CD14-positive monocyte (primary cell): ENCODE data around the gene MBD5. TPM values are rescaled to one million over a fixed set of nuclear protein-coding genes. Genes with fewer than 3 reads are reported as not detected.

Source experiments
- DNase-seq, 3 donors: peaks; one replicate each; pipeline ENCODE4 v3.0.0-alpha.2; 2011 to 2022
- H2AFZ ChIP-seq: 2 replicates; pipeline ENCODE4 v1.6.0; 2012; ENCODE audit warnings: mild to moderate bottlenecking, low read depth, low read length, inconsistent platforms; ENCODE audit not compliant: insufficient read depth, poor library complexity, severe bottlenecking
- H3K27ac ChIP-seq, 2 donors: 1 replicate in 1 of 2; 2 replicates in 1 of 2; pipeline ENCODE4 v1.5.1; 2012 to 2013; ENCODE audit warnings: low read length in 2 of 2, control low read depth in 1 of 2, inconsistent platforms in 1 of 2, low read depth in 1 of 2, mild to moderate bottlenecking in 1 of 2
- H3K27me3 ChIP-seq, 2 donors: one replicate each; pipeline versions ENCODE4 v1.6.0 to v1.6.1; 2011 to 2013; ENCODE audit warnings: low read length in 2 of 2; ENCODE audit not compliant: control insufficient read depth in 2 of 2, insufficient read depth in 2 of 2
- H3K36me3 ChIP-seq, 2 donors: replicated peaks in 1 of 2; 1 replicate in 1 of 2; 2 replicates in 1 of 2; pipeline versions ENCODE4 v1.5.1 to v1.6.1; 2012 to 2013; ENCODE audit warnings: low read length in 2 of 2, control low read depth in 1 of 2, inconsistent platforms in 1 of 2, mild to moderate bottlenecking in 1 of 2; ENCODE audit not compliant: insufficient read depth in 2 of 2, control insufficient read depth in 1 of 2
- H3K4me1 ChIP-seq, 2 donors: 1 replicate in 1 of 2; 2 replicates in 1 of 2; pipeline versions ENCODE4 v1.5.1 to v1.6.1; 2012 to 2013; ENCODE audit warnings: low read length in 2 of 2, control low read depth in 1 of 2, inconsistent platforms in 1 of 2, mild to moderate bottlenecking in 1 of 2, moderate library complexity in 1 of 2; ENCODE audit not compliant: insufficient read depth in 2 of 2, control insufficient read depth in 1 of 2
- H3K4me2 ChIP-seq: replicated peaks from 2 replicates; pipeline ENCODE3; 2012; ENCODE audit warnings: low read length, moderate library complexity, mild to moderate bottlenecking; ENCODE audit not compliant: poor library complexity, severe bottlenecking; ENCODE audit errors: extremely low read depth
- H3K4me3 ChIP-seq, 3 experiments: fragments of 200-600 bp in 1 of 3; sonication (generic) in 1 of 3; replicated peaks in 1 of 3; 1 replicate in 2 of 3; 2 replicates in 1 of 3; pipeline ENCODE4 v1.5.1; 2011 to 2013; ENCODE audit warnings: low read length in 3 of 3, mild to moderate bottlenecking in 3 of 3, control low read depth in 2 of 3, low read depth in 2 of 3, inconsistent platforms in 1 of 3, moderate library complexity in 1 of 3
- H3K79me2 ChIP-seq: 2 replicates; pipeline ENCODE4 v1.6.0; 2012; ENCODE audit warnings: mild to moderate bottlenecking, control low read depth, inconsistent platforms, low read length, moderate library complexity; ENCODE audit not compliant: insufficient read depth
- H3K9ac ChIP-seq: 2 replicates; pipeline ENCODE4 v1.6.0; 2017; ENCODE audit warnings: low read length, mild to moderate bottlenecking; ENCODE audit not compliant: insufficient read depth, poor library complexity, severe bottlenecking
- H3K9me3 ChIP-seq, 2 donors: replicated peaks in 1 of 2; 1 replicate in 1 of 2; 2 replicates in 1 of 2; pipeline versions ENCODE4 v1.5.1 to v1.6.1; 2012 to 2013; ENCODE audit warnings: low read length in 2 of 2, control low read depth in 1 of 2; ENCODE audit not compliant: control insufficient read depth in 1 of 2, insufficient read depth in 1 of 2
- H4K20me1 ChIP-seq: 2 replicates; pipeline ENCODE4 v1.6.0; 2012; ENCODE audit warnings: mild to moderate bottlenecking, low read length, control low read depth, moderate library complexity; ENCODE audit not compliant: insufficient read depth
- H3K27ac Mint-ChIP-seq, 7 donors: one replicate each; pipeline ENCODE4 v1.8.0; 2020; ENCODE audit warnings: mild to moderate bottlenecking in 7 of 7, mixed read lengths in 7 of 7, moderate library complexity in 6 of 7, inconsistent platforms in 2 of 7
- H3K27me3 Mint-ChIP-seq, 3 donors: one replicate each; pipeline ENCODE4 v1.8.0; 2021 to 2022; ENCODE audit warnings: low read depth in 3 of 3, mild to moderate bottlenecking in 3 of 3, mixed read lengths in 3 of 3, moderate library complexity in 3 of 3, inconsistent platforms in 1 of 3
- H3K36me3 Mint-ChIP-seq, 2 donors: one replicate each; pipeline ENCODE4 v1.8.0; 2020; ENCODE audit warnings: mixed read lengths in 2 of 2, inconsistent platforms in 1 of 2, mild to moderate bottlenecking in 1 of 2
- H3K4me1 Mint-ChIP-seq: one replicate; pipeline ENCODE4 v1.8.0; 2020; ENCODE audit warnings: mild to moderate bottlenecking, mixed read lengths
- H3K4me3 Mint-ChIP-seq, 2 donors: one replicate each; pipeline ENCODE4 v1.8.0; 2020; ENCODE audit warnings: mild to moderate bottlenecking in 2 of 2, mixed read lengths in 2 of 2, moderate library complexity in 1 of 2
- H3K9me3 Mint-ChIP-seq, 7 donors: one replicate each; pipeline ENCODE4 v1.8.0; 2020 to 2022; ENCODE audit warnings: mixed read lengths in 7 of 7, mild to moderate bottlenecking in 6 of 7, moderate library complexity in 6 of 7, inconsistent platforms in 2 of 7
- CTCF ChIP-seq: fragments of 200-600 bp; IDR thresholded peaks from one replicate; pipeline ENCODE4 v1.8.0; 2022; ENCODE audit warnings: antibody characterized with exemption, mild to moderate bottlenecking
- WGBS: methylation state at CpG from one replicate; pipeline ENCODE4 v1.1.5; 2013; ENCODE audit warnings: missing lambda C conversion rate; ENCODE audit not compliant: insufficient coverage; 5-methylcytosine and 5-hydroxymethylcytosine counted together
- intact Hi-C, 2 donors: fragments of 100-400 bp; cut with micrococcal nuclease; formaldehyde crosslinking; loops; one replicate each; pipeline versions ENCODE4 v1.15.0 to v1.15.1; 2023
- polyA plus RNA-seq, 3 donors: library from polyadenylated mRNA; depleted of rRNA in 1 of 3; unstranded in 2 of 3; stranded (reverse) in 1 of 3; fragments of 300-500 nt in 2 of 3; fragments of >200 nt in 1 of 3; fragmentation: Illumina TruSeq in 2 of 3; gene quantifications; 1 replicate in 2 of 3; 2 replicates in 1 of 3; pipeline ENCODE4 v1.2.3, GENCODE V29; 2012 to 2021

MBD5 gene
- polyA plus RNA-seq, 3 donors: 2.3 to 5.7 (median 3.5) TPM

- H4K20me1 ChIP-seq: peaks cover 36% of the 10 kb centered on the region
- peaks cover 6% of the 10 kb centered on the region for H3K4me1 Mint-ChIP-seq
- peaks cover 4 to 16% of the 10 kb centered on the region in 2 donors for H3K36me3 ChIP-seq
- peaks cover 0 to 4% of the 10 kb centered on the region in 2 donors for H3K9me3 ChIP-seq
- no peak overlapping the region for H2AFZ ChIP-seq
- H3K27me3 ChIP-seq: no peaks in the 10 kb centered on the region
- TF ChIP-seq CTCF: no peak
- H3K4me3 Mint-ChIP-seq: no peak overlapping the region
- peaks cover 0 to 13% (median 5%) of the 10 kb centered on the region in 7 donors for H3K9me3 Mint-ChIP-seq
- no peak overlapping the region for H3K9ac ChIP-seq
- no peak for DNase-seq
- H3K36me3 Mint-ChIP-seq: peaks cover 17 to 24% of the 10 kb centered on the region in 2 donors
- H3K4me3 ChIP-seq: no peak overlapping the region
- H3K79me2 ChIP-seq: peaks cover 25% of the 10 kb centered on the region
- intact Hi-C loops: no loop called here
- no peaks in the 10 kb centered on the region for H3K27me3 Mint-ChIP-seq
- H3K27ac Mint-ChIP-seq: no peak overlapping the region
- no peaks in the 10 kb centered on the region for H3K4me1 ChIP-seq
- WGBS: 96% methylated on average over 3 of the region's 3 CpGs
- no peak overlapping the region for H3K4me2 ChIP-seq
- no peak overlapping the region for H3K27ac ChIP-seq
These were observed 43.2 kb upstream of the MBD5 start for GRCh38 chr2:147977679-147978078.

GRCh38 chr2:147980940-147981528, 39.9 kb upstream of the MBD5 start:
- no peak for TF ChIP-seq CTCF
- no peak overlapping the region for H3K27ac ChIP-seq
- no peaks in the 10 kb centered on the region for H3K27me3 ChIP-seq
- H2AFZ ChIP-seq: no peak overlapping the region
- intact Hi-C loops: no loop called here
- no peaks in the 10 kb centered on the region for H3K4me1 ChIP-seq
- peak overlapping the region in 1 of 7 donors; percentile 2 for H3K27ac Mint-ChIP-seq
- H3K36me3 Mint-ChIP-seq: peaks cover 18 to 19% of the 10 kb centered on the region in 2 donors
- H3K4me3 Mint-ChIP-seq: no peak overlapping the region
- WGBS: no CpG with 5 or more reads among the region's 5 CpGs
- peaks cover 0 to 9% of the 10 kb centered on the region in 2 donors for H3K36me3 ChIP-seq
- H3K4me2 ChIP-seq: no peak overlapping the region
- H3K4me3 ChIP-seq: no peak overlapping the region
- peaks cover 6% of the 10 kb centered on the region for H3K4me1 Mint-ChIP-seq
- peaks cover 54% of the 10 kb centered on the region for H4K20me1 ChIP-seq
- DNase-seq: no peak
- H3K27me3 Mint-ChIP-seq: no peaks in the 10 kb centered on the region
- peaks cover 0 to 4% of the 10 kb centered on the region in 2 donors for H3K9me3 ChIP-seq
- H3K9me3 Mint-ChIP-seq: peaks cover 0 to 13% (median 5%) of the 10 kb centered on the region in 7 donors
- H3K79me2 ChIP-seq: peaks cover 45% of the 10 kb centered on the region
- H3K9ac ChIP-seq: no peak overlapping the region
